GM04504 (cell line): ENCODE results near the gene NR5A1.

Source experiments
- DNase-seq: peaks from one replicate; pipeline ENCODE4 v3.0.0-alpha.2; 2012; ENCODE audit warnings: low read depth

The NR5A1 gene

DNA sequence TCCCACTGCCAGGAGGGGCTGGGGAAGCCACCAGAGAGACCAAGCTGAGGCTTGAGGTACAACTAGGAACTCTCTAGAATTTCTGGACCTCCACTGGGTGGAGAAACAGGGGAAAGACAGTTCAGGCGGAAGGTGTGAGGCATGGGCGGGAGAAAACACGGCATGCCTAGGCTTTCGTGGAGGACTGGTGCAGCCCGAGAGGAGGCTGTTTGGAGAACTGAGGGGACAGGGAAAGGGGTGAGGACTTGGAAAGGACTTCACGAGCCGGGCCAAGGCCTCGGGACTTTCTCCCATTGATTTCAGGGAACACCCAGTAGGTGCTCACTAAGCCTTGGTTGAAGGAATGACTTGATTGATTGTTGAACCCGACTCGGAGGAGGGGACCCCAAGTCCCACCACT is 66.4 kb downstream of the NR5A1 start:
- no peak for DNase-seq

DNA sequence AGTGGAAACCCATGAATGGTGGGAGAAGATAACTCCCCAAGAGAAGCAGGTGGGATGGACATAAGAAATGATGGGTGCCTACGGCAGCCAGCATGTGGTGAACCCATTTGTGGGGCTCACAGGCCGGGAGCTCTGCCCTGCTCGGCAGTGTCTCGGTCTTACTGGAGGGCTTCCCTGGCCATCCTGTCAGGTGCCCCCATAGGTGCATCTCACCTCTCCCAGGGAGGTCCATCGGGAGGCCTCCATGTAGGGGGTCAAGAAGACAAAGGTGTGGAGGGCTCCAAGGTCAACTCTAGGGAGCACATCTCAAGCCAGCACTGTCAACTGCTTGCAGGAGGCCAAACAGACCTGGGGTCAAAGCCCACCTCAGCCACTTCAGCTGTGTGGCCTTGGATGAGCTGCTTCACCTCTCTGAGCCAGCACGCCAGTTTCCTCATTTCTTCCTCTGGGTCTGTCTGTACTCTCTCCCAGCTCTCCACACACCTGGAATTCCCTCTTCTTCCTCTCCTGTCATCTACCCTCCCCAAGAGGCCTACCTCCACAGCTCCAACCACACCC is 67.4 kb downstream of the NR5A1 start:
- DNase-seq, result no peak

DNA sequence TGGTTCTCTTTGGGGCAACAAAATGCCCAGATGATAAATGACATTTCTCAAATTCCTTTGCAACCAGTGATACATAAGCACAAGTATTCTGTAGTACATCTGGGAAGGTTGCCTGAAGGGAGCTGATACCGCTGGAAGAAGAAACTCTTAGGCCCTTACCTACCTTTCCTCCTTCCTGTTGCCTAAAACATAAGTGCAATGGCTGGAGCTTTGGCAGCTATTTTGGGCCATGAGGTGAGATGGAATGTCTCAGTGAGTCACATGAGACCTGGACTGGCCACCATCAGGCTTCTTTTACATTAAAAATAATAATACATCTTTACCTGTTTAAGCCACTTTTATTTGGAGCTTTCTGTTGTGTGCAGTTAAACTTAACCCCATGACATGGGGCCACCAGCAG is 68.1 kb downstream of the NR5A1 start:
- DNase-seq, result no peak

DNA sequence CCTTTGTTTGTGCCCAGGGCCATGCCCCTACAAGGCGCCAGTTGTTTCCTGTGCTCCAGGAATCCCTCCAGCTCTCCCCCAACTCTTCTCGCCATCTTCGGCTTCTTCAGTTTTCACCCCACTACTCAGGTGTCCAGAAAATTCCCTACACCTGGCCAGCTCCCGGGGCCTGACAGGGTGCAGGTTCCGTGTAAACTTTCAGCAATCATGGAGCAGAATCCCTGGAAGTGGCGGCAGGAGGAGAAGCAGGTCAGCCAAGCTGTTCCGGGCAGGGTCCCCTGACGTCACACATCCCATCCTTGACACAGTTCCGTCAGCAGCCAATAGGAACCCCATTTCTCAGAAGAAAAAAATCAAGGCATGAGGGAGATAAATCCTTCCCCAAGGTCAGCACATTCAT is 69.1 kb downstream of the NR5A1 start:
- DNase-seq, result no peak

DNA sequence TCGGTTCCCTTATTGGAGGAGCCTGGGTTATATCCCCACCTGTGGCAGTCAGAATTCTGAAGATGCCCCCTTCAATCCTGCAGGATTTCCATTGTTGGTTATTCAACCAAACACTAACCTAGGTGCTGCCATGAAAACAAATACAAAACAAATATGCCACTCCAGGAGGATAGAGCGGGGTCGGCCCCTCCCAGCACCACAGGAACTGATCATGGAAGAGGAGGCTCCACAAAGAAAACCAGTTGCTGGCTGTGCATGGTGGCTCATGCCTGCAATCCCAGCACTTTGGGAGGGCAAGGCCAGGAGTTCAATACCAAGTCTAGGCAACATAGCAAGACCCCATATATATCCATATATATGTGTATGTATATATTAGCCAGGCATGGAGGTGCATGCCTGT is 70.1 kb downstream of the NR5A1 start:
- no peak for DNase-seq

DNA sequence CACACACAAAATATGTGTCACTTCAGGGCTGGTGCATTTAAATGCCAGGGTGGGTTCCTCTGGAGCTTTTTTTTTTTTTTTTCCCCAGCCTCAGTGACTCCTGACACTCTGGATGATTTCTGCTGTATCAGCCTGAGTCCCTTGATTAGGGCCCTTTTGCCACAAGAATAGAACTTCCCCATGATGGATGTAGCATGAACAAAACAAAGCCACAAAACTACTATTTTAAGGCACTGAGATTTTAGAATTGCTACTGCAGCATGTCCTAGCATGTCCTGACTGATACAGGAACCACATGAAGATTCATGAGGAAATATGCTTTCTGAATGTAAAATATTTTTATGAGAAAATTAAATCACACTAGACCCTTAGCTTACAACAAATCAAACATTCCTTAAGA is 70.9 kb downstream of the NR5A1 start:
- DNase-seq, result no peak
